OCI-LY7 (cell line): ENCODE measurements around the gene HLA-DOA. TPM values are rescaled to one million over a fixed set of nuclear protein-coding genes. Genes with fewer than 3 reads are reported as not detected.

ENCODE experiments used
- BruUV-seq: library from RNA; stranded (reverse); fragments of 400-500 nt; replicated peaks from 2 replicates; lab custom pipeline; 2021; lab: Mats Ljungman, UMichigan
- CTCF ChIA-PET: fragments of 300-600 bp; sonication (Branson Sonifier 250); formaldehyde crosslinking; loops from one replicate; lab custom pipeline; 2022; ENCODE audit warnings: antibody characterized with exemption; ENCODE audit not compliant: unreplicated experiment; lab: Charles Lee
- POLR2A ChIA-PET: fragments of 300-600 bp; sonication (Branson Sonifier 250); formaldehyde crosslinking; loops from one replicate; lab custom pipeline; 2022; ENCODE audit warnings: antibody characterized with exemption; lab: Charles Lee
- DNase-seq: peaks from one replicate; pipeline ENCODE4 v3.0.0-alpha.2; 2015; ENCODE audit warnings: low spot score
- H2AFZ ChIP-seq: fragments of 200-600 bp; sonication (generic), shearing (Covaris generic); 2 replicates; pipeline ENCODE4 v1.6.1; 2014; ENCODE audit warnings: mild to moderate bottlenecking, antibody characterized with exemption, low read length, moderate library complexity
- H3K27ac ChIP-seq: fragments of 200-600 bp; sonication (generic); 2 replicates; pipeline ENCODE4 v1.5.1; 2014; ENCODE audit warnings: mixed run types, low read depth, mild to moderate bottlenecking, moderate library complexity, low read length, inconsistent platforms; ENCODE audit not compliant: poor library complexity, severe bottlenecking
- H3K36me3 ChIP-seq: fragments of 200-600 bp; sonication (generic); 2 replicates; pipeline ENCODE4 v1.6.1; 2014; ENCODE audit warnings: mild to moderate bottlenecking, antibody characterized with exemption, low read length, moderate library complexity, mixed read lengths; ENCODE audit not compliant: insufficient read depth
- H3K4me1 ChIP-seq: fragments of 200-600 bp; sonication (generic); 2 replicates; pipeline ENCODE4 v1.5.1; 2014; ENCODE audit warnings: mild to moderate bottlenecking, low read length; ENCODE audit not compliant: insufficient read depth, poor library complexity, severe bottlenecking
- H3K4me2 ChIP-seq: fragments of 200-600 bp; sonication (generic); 2 replicates; pipeline ENCODE4 v1.6.1; 2014; ENCODE audit warnings: mild to moderate bottlenecking, low read length
- H3K4me3 ChIP-seq: fragments of 200-600 bp; sonication (generic); 2 replicates; pipeline ENCODE4 v1.5.1; 2014; ENCODE audit warnings: mild to moderate bottlenecking, low read depth, low read length; ENCODE audit not compliant: poor library complexity, severe bottlenecking
- H3K79me2 ChIP-seq: fragments of 200-600 bp; sonication (generic); 2 replicates; pipeline ENCODE4 v1.6.1; 2016; ENCODE audit warnings: low read depth, mild to moderate bottlenecking, low read length, moderate library complexity, mixed read lengths; ENCODE audit not compliant: insufficient read depth
- H3K9me2 ChIP-seq: fragments of 200-600 bp; sonication (generic); 2 replicates; pipeline ENCODE4 v1.6.1; 2016; ENCODE audit warnings: mild to moderate bottlenecking, low read length, mixed read lengths; ENCODE audit not compliant: insufficient read depth
- H3K9me3 ChIP-seq: fragments of 200-600 bp; sonication (generic); 2 replicates; pipeline ENCODE4 v1.6.1; 2014; ENCODE audit warnings: mild to moderate bottlenecking, mixed run types, low read length, mixed read lengths
- H4K20me1 ChIP-seq: fragments of 200-600 bp; sonication (generic); 2 replicates; pipeline ENCODE4 v1.6.1; 2014; ENCODE audit warnings: mild to moderate bottlenecking, antibody characterized with exemption, low read length, moderate library complexity, mixed read lengths; ENCODE audit not compliant: insufficient read depth
- CTCF ChIP-seq: fragments of 200-600 bp; sonication (generic); conservative IDR thresholded peaks from 2 replicates; pipeline ENCODE4 v1.5.1; 2014; ENCODE audit warnings: mild to moderate bottlenecking, antibody characterized with exemption, low read length, moderate library complexity, mixed read lengths
- EZH2phosphoT487 ChIP-seq: fragments of 200-600 bp; sonication (generic); IDR thresholded peaks from 2 replicates; pipeline ENCODE4 v1.6.1; 2018; ENCODE audit warnings: low read depth, borderline replicate concordance, mild to moderate bottlenecking, mixed run types, antibody characterized with exemption, low read length, moderate library complexity, mixed read lengths
- intact Hi-C: fragments of 100-400 bp; cut with micrococcal nuclease; formaldehyde crosslinking; loops from one replicate; pipeline ENCODE4 v1.10.0; 2022; ENCODE audit not compliant: unreplicated experiment
- total RNA-seq, 2 experiments: library from RNA; depleted of rRNA in 1 of 2; stranded (reverse); fragments of >200 nt in 1 of 2; shearing (Covaris generic) in 1 of 2; gene quantifications; 2 replicates each; pipeline ENCODE4 v1.2.3, GENCODE V29; 2014 to 2022

Gene HLA-DOA
- total RNA-seq, 2 experiments from 2014 or later = 55.0 to 78.3 TPM

- H3K36me3 ChIP-seq = no peaks in the 10 kb centered on the region
- no peaks in the 10 kb centered on the region for H3K9me2 ChIP-seq
- intact Hi-C loops = no loop called here
- H3K27ac ChIP-seq = no peak overlapping the region
- DNase-seq = no peak
- no peaks in the 10 kb centered on the region for H4K20me1 ChIP-seq
- no peak for TF ChIP-seq EZH2phosphoT487
- TF ChIP-seq CTCF = no peak
- ChIA-PET CTCF (no interaction called here), POLR2A (interaction anchor here (0.6 to 0.7 kb wide), 3 partner anchors 11 to 234 kb away, joined by 3 read pairs; no protein-coding TSS in a partner anchor)
- H2AFZ ChIP-seq = no peak overlapping the region
- no peaks in the 10 kb centered on the region for H3K79me2 ChIP-seq
- BruUV-seq = no TSS peak
- no peak overlapping the region for H3K4me2 ChIP-seq
- H3K4me3 ChIP-seq = no peak overlapping the region
- peaks cover 4% of the 10 kb centered on the region for H3K4me1 ChIP-seq
- H3K9me3 ChIP-seq = no peaks in the 10 kb centered on the region
These were observed 13.9 kb downstream of the HLA-DOA start for GRCh38 chr6:32995448-32995847.

GRCh38 chr6:32993363-32993973 lies 15.9 kb downstream of the HLA-DOA start:
- BruUV-seq = no TSS peak
- no peak for TF ChIP-seq EZH2phosphoT487
- no peak for TF ChIP-seq CTCF
- H2AFZ ChIP-seq = no peak overlapping the region
- no peak overlapping the region for H3K27ac ChIP-seq
- H3K4me2 ChIP-seq = no peak overlapping the region
- H4K20me1 ChIP-seq = no peaks in the 10 kb centered on the region
- H3K4me3 ChIP-seq = no peak overlapping the region
- no peaks in the 10 kb centered on the region for H3K79me2 ChIP-seq
- H3K9me2 ChIP-seq = no peaks in the 10 kb centered on the region
- ChIA-PET POLR2A (interaction anchor here (0.7 kb wide), 1 partner anchor 26 kb away, joined by 3 read pairs; no protein-coding TSS in a partner anchor), CTCF (no interaction called here)
- no peak for DNase-seq
- no peaks in the 10 kb centered on the region for H3K9me3 ChIP-seq
- no peaks in the 10 kb centered on the region for H3K36me3 ChIP-seq
- intact Hi-C loops = no loop called here
- peaks cover 2% of the 10 kb centered on the region for H3K4me1 ChIP-seq

GRCh38 chr6:32991972-32992371 lies 17.4 kb downstream of the HLA-DOA start:
- TF ChIP-seq CTCF (no peak), EZH2phosphoT487 (no peak)
- H4K20me1 ChIP-seq = no peaks in the 10 kb centered on the region
- CTCF ChIA-PET = interaction anchor here (0.6 kb wide), 1 partner anchor 223 kb away, joined by 5 read pairs; no protein-coding TSS in a partner anchor
- no peaks in the 10 kb centered on the region for H3K9me3 ChIP-seq
- no TSS peak for BruUV-seq
- POLR2A ChIA-PET = interaction anchor here (0.6 kb wide), 2 partner anchors 14 to 33 kb away, joined by 3 to 8 read pairs; no protein-coding TSS in a partner anchor
- H3K4me2 ChIP-seq = no peak overlapping the region
- no peak overlapping the region for H3K27ac ChIP-seq
- no peak for DNase-seq
- no peak overlapping the region for H3K4me3 ChIP-seq
- peaks cover 9% of the 10 kb centered on the region for H3K4me1 ChIP-seq
- H3K36me3 ChIP-seq = no peaks in the 10 kb centered on the region
- no peaks in the 10 kb centered on the region for H3K9me2 ChIP-seq
- no peak overlapping the region for H2AFZ ChIP-seq
- no peaks in the 10 kb centered on the region for H3K79me2 ChIP-seq
- intact Hi-C loops = no loop called here
